SK-MEL-5 (cell line): ENCODE results near the gene UBA7. TPM values are rescaled to one million over a fixed set of nuclear protein-coding genes. Genes with fewer than 3 reads are reported as not detected.
"Not testable (repeated sequence)": the region's sequence is repeated elsewhere in the genome, so short reads cannot be mapped to it uniquely, and the experiment has no call there.

ENCODE experiments used
- DNase-seq: peaks from one replicate; pipeline ENCODE4 v3.0.0-alpha.2; 2016; ENCODE audit warnings: low read depth, low spot score
- in situ Hi-C: cut with HindIII; loops from 2 replicates; pipeline ENCODE4 v1.10.0; 2016; ENCODE audit warnings: low sequenced_read_pairs, high pct_unique_total_duplicates, low pct_unique_long_range_greater_than_20kb
- polyA plus RNA-seq, 2 experiments: library from polyadenylated mRNA; depleted of rRNA; stranded (reverse); fragments of >200 nt; gene quantifications; 2 replicates each; pipeline ENCODE4 v1.2.3, GENCODE V29; 2015
- total RNA-seq: library from RNA; depleted of rRNA; stranded (reverse); fragments of >200 nt; shearing (Covaris generic); gene quantifications from 2 replicates; pipeline ENCODE4 v1.2.3, GENCODE V29; 2014; rRNA removed

Gene UBA7
- total RNA-seq, result 1.8 and 4.1 TPM in 2 replicates
- 2.0 and 2.1 TPM in 2 replicates for polyA plus RNA-seq (2015; cell fraction: cytosol; rRNA removed)
- polyA plus RNA-seq (2015; cell fraction: nucleus; rRNA removed), result 31.8 and 47.3 TPM in 2 replicates

DNA sequence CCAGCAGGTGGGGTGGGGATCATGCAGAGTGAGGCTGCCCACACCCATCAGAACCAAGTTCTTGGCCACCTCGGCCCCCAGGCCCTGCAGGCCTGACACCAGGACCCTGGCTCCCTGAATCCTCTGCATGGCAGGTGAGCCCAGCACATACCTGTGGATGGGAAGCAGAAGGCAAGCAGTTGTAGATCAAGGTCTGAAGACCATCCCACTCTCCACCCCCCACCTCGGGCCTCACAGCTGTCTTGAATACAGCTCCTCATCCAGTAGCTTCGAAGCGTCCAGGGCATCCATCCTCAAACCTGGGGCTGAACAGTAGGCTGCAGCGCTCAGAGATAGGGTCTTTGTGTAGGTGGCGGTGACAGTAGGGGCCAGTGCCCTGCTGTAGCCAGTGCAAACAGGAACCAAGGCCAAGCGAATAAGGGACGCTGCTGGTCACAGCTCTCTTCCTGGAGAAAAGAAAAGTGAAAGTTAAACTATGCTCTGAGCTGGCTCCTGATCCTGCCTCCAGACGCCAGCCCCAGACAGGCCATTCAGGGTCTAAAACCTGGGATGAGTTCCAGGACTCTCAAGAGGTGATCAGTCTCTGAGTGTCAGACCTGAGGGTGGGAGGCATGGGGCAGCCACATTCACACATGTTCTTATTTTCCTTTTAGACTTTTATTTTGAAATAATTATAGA is at the start of gene UBA7:
TSS of gene UBA7 (minus strand) at position 457 of the 678 bp plus-strand sequence. CDS start at position 291, 166 bp downstream.
- in situ Hi-C loops, result no loop called here
- no peak for DNase-seq

DNA sequence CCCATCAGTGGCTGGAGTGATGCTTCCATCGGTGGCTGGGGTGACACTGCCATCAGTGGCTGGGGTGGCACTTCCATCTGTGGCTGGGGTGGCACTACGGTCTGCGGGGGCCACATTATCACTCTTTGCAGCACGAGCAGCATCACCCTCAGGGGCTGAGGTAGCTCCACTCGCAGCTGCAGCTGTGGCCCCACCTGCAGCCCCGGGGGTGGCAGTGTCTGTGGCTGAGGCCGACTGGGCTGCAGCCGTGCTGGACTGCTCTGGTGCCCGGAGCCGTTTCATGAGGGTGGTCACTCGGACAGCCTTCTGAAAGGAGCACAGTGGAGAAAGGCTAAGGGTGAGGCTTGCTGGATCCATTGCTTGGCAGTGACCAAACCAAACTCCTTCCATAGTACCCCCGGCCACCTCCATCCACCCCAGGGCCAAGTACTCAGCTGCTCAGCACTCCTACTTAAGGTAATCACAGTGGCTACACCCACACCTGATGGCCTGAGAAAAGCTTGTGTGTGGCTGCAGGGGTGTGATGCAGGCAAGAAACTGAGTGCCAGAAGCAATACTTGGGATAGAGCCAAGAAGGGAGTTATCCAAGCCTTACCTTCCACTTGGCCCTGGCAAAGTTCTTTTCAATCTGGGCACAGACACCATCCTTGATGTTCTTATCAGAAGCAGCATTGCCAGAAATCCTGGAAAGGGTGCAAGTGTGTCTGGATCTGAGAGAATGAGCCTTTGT is 46.0 kb upstream of the UBA7 start:
- in situ Hi-C loops, result no loop called here
- no peak for DNase-seq

DNA sequence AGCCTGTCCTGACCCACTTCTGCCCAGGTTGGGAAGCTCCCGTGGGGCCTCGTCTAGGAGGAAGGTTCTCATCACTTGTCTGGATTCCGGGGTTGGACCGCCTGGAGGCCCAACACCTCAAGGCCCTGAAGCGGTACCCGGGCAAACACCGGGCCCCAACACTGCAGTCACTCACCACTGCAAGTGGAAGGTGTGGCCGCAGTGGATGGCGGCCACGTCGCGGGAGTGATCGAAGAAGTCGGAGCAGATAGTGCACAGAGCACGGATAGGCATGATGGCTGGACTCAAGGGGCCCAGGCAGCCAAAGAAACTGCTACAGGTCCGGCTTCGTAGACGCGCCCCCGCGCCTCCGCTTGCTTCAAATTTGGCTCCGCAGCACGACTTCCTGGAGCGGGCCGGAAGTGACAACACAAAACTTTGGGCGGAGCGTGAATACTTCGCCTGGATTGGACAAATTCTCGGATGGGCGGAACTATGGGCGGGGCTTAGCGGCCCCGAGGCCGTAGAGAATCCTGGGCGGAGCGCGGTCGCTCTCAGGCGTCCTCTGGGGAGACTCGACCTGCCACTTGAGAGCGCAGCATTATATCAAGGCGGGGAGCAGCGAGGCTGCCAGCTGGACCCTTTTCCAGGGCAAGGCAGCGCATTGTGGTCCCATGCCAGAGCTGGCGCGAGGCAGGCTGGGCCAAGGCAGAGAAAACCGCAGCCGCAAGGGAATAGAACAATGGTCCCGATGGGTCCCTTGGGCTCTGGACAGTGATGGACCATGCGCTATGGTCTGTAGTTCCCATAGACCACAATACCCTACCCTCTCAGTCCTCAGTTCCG is 42.6 kb upstream of the UBA7 start, which contains the start of gene TRAIP:
TSS of gene TRAIP (minus strand) at position 384 of the 825 bp plus-strand sequence. CDS start at position 273, 111 bp downstream.
- in situ Hi-C loops, result no loop called here
- DNase-seq, result peak; percentile 94

GRCh38 chr3:49855662-49856061 is 41.9 kb upstream of the UBA7 start:
- DNase-seq, result no peak
- in situ Hi-C loops, result no loop called here

- no peak for DNase-seq
- in situ Hi-C loops, result no loop called here
These were observed 31.9 kb upstream of the UBA7 start for GRCh38 chr3:49845694-49846093.

- no peak for DNase-seq
- in situ Hi-C loops, result no loop called here
These were observed 30.9 kb upstream of the UBA7 start for GRCh38 chr3:49844464-49845183.

DNA sequence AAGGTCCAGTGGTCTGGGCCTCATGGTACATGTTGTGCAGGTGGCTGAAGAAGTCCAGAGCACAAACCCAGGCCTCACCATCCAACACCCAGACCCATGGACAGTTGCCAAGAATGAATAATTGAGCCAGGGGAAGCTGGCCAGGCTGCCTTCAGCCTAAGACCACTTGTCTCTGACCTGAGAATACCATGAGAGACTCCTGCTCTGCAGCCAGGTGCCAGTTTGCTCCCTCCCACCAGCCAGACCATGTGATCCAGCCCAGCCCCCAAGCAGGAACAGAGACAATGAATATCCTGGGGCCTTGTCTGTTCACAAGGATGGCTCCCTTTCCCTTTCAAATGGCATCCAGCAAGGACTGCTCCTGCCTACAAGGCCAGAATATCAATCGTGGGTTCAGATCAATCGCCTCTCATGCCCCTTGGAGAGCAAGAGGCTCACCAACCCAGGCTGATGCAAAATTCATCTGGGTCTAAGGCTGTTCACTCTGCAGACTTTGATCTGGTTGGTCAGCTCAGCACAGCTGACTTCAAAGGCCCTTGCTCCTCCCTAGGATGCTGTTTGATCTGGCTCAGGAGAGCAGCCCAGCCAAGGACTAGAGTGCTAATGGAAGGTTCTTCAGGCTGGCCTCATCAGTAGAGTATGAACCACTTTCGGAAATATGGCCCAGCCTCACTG is 29.2 kb upstream of the UBA7 start:
- in situ Hi-C loops, result no loop called here

DNA sequence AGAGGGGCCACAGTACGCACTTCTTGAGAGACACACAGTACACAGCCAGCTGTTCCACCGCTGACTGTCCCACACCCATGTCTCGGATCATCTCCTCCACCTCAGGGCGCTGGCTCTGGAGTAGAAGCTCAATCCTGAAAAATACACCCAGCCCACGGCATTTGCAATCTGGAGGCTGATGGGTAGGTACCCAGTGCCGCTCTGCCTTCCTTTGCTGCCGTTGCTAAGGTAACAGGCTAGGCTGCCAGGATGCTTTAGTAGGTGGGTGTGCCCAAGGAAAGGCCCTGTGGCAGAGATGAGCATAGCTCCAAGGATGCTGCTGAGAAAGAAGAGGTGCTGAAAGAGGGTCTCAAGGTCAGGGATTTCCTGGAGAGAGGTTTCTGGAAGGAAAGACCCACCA is 28.1 kb upstream of the UBA7 start:
- DNase-seq, result no peak
- in situ Hi-C loops, result no loop called here

More for the DNA sequence above, 29.2 kb upstream of the UBA7 start:
- no peak for DNase-seq

DNA sequence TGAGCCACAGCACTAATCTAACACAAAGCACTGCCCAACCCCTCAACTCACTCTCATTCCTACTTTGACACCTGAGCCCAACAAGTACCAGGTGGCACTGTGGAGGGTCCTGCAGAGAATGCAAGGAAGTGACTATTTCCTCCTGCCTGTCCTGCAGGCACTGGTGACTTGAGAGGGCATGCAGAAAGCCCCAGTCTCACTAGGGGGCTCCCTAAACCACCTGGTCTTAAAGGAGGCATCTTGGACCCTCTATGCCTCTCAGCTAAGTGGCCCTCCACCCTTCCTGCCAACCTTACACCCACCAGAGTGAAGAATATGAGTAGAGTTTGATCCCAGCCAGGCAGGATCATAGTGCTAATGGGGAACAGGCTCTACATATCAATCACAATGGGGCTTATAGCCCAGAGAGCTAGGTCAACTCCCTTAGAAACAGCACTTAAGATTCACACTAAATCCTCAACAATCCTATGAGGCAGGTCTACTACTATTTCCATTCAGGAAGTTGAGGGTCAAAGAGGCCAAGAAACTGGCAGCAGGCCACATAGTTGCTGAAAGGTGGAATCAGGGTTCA is 27.5 kb upstream of the UBA7 start:
- DNase-seq, result peak; percentile 54
- in situ Hi-C loops, result no loop called here

DNA sequence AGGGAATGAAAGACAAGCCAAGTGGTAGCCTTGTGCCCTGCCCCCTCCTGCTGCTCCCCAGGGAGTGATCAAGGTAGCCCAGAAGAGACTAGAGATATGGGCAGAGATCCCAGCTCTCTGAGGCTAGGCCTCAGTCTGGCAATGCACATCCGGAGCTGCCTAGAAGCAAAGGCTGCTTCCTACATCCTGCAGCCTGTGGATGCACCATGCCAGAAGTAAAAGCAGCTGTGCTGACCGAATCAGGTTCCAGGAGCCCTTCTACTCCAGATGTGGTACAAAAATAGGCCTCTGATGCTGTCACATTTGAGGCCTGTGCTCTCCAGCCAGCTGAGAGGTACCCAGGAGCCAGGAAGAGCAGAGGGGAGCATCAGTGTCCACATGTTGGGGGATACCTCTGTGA is 26.6 kb upstream of the UBA7 start:
- in situ Hi-C loops, result no loop called here
- no peak for DNase-seq

DNA sequence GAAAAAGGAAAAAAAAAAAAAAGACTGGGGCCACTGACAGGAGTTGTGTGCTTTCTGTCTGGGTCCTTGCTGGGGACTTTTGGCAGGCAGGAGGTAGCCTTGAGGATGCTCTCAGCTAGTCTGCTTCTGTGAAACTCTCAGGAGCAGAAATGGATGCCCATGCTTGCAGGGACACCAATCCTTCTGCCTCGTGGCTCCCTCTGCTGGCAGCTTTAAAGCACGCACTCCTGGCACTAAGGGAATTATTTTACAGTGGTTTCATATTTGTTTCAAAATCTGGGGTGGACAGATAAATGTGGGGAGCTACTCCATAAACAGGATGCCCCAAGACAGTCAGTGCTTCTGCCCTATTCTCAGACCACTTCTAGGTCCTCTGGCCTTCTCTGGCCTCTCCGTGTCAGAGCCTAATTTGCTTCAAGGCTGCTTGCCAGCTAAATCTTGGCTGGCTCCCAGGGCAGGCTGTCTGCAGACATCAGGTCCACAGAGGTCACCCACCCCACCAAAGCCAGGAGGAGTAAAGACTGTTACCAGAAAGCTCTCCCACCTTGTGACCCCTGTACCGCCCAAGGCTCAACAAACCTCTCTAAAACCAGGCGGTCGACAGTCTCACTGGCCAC is 25.5 kb upstream of the UBA7 start:
- in situ Hi-C loops, result no loop called here
- peak; percentile 88 for DNase-seq

DNA sequence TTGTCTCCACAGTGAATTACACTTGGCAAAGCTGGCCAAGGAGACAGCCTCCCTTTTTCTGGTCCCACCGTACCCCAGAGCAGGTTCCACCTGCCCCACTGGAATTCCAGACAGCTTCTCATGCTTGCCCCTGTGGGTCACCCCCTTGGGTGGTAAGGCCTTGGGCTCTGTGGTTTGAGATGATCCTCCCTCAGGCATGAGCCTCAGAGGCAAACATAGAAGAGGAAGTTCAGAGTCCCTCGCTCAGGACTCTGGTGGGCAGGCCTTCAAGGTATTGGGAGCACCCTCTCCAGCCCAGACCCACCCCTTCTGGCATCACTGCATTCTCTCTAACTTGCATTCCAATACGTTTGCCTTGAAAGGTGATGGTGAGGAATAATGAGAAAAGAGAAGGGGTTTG is 17.6 kb upstream of the UBA7 start:
- DNase-seq, result no peak
- in situ Hi-C loops, result no loop called here

- DNase-seq, result peak; percentile 95
- in situ Hi-C loops, result no loop called here
These were observed 12.3 kb upstream of the UBA7 start for GRCh38 chr3:49826016-49826415.

GRCh38 chr3:49823131-49823530 is 9.4 kb upstream of the UBA7 start:
- DNase-seq, in situ Hi-C loops: not testable (repeated sequence)

DNA sequence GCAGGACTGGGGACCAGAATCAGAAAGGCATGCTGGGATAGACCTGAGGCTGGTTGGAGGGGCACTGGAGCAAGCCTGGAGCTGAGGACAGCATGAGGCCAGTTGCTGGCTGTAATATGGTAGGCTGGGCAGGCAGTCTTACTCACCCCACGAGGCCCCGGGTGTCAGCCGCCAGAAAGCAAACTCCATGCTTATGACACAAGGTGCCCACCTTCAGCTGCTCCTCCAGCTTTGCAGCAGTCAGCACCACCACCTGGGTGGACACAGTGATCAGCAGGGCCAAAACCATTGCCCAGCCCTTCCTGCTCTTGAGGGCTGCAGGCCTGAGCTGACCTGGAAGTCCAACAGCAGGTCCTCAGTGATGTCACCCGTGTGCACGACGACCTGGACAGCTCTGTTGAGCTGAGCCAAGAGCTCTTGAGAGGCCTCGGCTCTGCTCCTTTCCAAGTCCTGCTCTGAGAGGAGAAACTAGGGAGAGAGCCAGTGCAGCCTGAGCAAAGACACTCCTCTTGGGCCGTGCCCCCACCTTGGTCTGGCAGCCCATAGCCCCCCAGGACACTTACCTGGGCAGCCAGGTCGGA is 747 bp downstream of the UBA7 start:
- in situ Hi-C loops, result no loop called here
- no peak for DNase-seq
